GM23248 (cell line): ENCODE results near the gene PKLR.

Experiments
- EZH2 ChIP-seq: fragments of 200-600 bp; sonication (generic); IDR thresholded peaks from 2 replicates; pipeline ENCODE4 v1.6.1; 2018; ENCODE audit warnings: antibody characterized with exemption, mild to moderate bottlenecking; ENCODE audit not compliant: insufficient read depth, poor library complexity, severe bottlenecking
- EZH2phosphoT487 ChIP-seq: fragments of 200-600 bp; sonication (generic); IDR thresholded peaks from 2 replicates; pipeline ENCODE4 v1.6.1; 2018; ENCODE audit warnings: antibody characterized with exemption, moderate library complexity, mild to moderate bottlenecking, low read depth; ENCODE audit not compliant: insufficient read depth

DNA sequence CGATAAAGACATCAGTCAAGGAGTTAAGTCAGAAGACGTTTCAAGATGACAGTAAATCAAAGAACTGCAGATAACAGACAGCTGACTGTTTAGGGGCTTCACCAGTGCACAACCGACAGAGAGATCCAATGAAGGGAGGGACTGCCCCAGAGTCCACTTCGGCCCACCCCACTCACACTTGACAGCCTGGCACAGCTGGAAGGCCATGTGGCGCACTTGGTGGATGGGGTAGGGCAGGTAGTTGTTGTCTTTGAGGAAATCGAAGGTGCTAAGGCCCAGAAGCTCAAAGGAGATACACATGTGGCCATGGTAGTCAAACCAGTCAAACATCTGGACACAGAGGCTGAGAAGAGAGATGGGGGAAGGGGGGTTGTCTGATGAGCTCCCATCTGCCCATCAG, 34.7 kb downstream of the PKLR start:
- TF ChIP-seq EZH2: no peak
- no peak for TF ChIP-seq EZH2phosphoT487
